Measurements from ENCODE around the gene ANO2.

The ANO2 gene

DNA sequence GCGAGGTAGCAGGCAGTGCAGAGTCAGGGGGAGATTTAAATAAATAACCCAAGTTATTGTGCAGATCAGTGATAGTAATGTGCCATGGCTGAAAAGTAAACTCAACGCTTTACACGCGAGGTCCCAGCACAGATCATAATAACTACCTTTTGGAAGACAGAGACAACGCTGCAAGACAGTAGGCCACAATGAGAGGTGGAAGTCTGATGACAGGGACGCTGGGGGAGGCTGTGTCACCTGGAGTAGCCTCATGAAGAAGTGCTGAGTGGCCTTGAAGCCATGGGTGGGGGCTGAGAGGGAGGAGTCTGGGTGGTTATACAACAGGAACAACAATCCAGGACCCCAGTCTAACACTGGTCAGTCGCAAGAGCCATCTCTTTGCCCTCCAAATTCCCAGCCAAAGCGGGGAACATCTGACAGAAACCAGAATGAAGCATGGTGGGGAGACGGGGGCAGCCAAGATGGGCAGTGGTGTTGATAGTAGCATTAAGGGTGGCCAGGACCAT lies 28.2 kb downstream of the ANO2 start:
- no peak for DNase-seq (ENCODE audit: low spot score)

DNA sequence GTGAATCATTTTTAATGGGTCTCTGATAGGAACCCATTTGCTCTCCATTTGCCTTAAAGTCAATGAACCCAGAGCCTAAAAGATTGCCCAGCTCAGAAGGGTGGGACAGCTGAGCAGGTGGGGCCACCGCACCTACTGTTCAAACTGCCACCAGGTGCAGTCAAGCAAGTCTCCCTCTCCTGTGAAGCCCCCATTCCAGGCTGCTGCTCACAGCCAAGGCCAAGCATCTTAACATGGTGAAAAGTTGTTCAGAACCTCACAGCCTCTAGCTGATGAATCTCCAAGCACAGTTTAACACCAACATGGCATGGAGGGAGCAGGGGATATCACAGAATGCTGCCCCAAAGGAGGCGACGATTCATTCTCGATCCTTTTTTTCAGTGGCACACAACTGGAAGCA lies 29.5 kb downstream of the ANO2 start:
- DNase-seq (ENCODE audit: low spot score): no peak

DNA sequence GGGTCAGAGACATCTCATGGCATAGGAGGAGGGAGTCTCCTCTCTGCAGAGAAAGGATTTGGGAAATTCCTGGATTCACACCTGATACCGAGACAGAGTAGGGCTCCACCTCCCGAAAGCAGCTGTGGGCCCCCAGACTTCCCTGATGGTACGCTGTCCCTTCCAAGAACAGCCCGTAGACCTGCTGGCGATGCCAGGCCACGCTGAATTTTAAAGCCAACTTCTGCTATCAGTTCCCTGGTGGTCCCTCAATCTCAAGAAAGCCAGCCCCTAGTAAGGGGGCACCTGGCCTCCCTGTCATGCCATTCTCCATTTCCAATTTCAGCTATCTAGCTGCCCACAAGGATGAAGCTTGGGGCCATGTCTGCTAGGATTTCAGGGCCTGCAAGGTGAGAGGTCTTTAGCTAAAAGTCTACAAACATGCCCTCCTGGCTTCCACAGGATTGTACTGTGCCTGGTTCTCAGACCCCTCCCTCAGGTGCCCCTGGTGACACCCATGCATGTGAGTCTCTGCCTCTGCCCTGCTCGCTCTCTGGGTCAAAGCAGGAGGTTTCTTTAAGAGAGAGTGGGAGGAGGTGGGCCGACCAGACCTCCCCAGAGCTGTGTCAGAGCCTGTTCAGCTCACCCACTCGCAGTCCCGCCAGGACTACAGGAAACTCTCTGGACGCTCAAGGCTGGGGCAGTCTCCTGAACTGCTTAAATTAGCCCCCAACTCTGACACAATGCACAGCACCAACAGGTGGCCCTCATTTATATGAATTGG lies 30.5 kb downstream of the ANO2 start:
- DNase-seq (ENCODE audit: low spot score): no peak

DNA sequence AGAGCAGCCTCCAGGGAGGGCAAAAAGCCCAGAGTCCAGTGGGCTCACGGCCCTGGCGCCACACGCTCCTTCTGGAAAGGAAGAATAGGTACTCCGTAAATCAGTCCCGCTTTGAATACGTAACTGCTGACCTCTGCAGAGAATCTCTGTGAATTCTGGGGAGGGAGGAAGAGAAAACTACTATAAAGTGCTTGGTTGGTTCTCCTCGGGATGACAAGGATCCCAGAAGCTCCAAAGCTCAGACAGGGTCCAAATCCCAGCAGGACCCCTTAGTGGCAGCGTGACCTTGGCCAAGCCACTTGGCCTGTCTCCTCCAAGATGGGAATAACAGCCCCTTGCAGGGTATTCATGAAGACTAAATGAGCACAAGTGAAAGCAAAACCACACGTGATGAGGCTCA lies 31.7 kb downstream of the ANO2 start:
- DNase-seq (ENCODE audit: low spot score): no peak

DNA sequence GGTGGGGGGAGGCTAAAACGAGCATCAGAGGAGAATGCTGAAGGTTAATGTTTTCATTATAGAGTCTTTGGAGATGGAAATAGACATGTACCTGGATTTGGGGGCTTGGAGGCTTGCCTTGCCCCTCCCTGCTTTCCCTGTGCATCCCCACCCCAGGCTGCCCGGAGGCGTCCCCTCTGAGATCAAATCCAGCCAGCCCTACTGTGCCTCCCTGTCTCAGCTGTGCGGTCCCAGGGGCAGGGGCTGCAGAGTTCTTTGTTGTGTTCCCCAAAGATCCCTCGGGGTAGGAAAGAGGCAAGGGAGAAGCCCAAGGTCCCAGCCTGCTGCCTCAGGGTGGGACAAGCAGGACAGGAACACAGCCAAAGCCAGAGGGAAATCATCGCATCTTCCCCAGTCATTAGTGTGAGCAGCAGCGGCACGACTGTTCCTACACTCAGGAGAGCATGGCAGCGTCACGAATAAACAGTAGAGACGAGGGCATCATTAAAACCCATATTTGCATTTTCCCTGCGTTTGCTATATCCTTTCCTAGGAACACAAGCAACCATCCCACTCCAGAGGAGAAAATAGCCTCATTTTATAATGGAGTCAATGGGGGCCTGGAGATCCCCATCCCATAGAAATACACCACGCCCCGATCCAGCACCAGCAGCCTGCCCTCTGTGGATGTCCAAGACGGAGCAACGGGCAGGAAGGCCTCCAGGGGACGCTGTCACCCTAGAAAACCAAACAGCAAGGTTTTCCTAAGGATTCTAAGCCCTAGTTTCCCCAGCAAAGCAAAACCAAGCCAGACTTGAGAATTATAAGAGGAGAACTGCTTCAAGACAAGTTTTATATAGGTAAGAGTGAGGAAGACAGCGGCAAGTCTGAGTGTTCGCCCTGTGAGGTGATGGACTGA lies 32.4 kb downstream of the ANO2 start:
- DNase-seq (ENCODE audit: low spot score): no peak

DNA sequence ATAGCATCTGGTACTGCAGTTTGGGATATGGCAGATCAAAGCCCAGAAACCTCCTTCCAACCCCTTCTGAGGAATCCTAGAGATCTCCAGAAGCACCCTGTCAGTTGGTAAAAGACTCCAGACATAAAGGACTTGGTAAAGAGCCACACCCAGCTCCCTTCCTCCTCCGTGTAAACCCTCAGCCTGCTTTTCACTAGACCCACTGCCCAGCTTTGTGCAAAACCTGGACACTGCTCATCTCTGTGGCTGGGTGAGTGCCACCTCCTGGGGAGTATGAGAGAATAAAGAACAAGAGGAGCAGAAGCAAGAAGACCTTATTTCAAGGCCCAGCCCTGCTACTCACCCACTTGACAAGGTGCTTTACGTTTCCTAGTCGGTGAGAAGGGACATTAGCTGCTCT lies 33.0 kb downstream of the ANO2 start:
- DNase-seq (ENCODE audit: low spot score): no peak

DNA sequence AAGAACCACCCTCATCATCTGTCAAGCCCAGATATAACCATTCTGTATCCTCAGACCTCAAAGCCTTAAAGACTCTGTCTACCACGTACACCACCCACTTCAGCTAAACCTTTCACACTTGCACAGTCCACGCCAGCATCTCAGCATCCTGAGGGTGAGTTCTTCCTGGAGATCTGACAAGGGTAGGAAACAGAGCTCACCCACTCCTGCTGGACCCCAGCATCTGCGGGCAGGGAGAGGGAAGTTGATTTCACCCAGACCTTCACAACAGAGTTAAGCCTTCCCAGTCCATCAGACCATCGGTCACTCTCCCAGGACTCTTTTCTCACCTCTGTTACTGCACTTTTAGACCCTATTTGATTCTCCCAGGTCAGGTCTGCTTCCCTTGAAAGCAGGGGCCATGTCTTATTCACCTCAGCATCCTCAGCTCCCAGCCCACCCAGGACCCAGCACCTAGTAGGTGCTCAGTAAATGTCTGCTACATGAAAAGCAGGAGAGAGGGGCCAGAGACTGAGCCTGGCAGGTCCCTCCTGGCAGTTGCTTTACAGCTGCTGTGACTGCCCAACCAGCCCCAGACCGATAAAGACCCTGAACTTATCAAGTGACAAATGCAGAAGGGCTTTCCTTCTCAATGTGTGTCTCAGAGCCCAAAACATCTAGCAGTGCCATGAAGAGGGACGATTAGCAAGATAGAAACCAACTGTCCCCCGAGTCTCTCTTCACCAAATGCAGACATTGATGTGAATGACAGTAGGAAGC lies 34.1 kb downstream of the ANO2 start:
- no peak for DNase-seq (ENCODE audit: low spot score)

DNA sequence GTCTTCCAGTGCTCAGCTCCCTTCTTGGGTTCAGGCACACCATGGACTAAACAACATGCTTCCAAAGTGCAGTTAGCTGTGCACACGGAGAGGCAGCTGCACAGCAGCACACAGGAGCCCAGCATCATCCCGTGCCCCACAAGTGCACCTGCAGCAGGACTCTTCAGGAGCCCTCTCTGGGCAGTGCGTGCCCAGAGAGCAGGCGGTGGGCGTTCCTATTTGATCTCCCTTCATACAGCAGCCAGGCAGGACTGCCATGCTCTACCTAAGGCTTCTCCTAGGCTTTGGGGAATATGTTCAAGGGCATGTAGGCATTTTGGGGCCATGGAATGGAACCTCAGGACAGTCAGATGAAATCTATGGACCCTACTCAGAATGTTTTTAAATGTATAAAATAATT lies 35.5 kb downstream of the ANO2 start:
- no peak for DNase-seq (ENCODE audit: low spot score)

DNA sequence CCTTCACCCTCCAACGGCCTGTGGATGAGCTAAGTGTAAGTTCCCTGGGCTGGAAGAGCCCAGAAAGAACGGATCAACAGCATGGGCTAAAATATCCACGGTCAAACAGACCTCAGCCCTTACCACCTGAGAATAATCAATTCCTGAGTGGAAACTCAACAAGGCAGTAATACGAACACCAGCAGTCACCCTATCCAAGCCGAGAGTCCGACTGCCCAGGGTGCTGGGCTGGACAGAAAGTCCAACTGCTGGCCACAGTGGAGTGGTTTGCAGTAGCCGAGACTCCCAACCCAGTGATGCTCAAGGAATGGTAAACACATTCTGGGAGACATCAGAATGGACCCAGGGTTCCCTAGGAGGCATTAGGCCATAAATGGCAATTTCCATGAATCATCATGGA lies 36.8 kb downstream of the ANO2 start:
- DNase-seq (ENCODE audit: low spot score): no peak

DNA sequence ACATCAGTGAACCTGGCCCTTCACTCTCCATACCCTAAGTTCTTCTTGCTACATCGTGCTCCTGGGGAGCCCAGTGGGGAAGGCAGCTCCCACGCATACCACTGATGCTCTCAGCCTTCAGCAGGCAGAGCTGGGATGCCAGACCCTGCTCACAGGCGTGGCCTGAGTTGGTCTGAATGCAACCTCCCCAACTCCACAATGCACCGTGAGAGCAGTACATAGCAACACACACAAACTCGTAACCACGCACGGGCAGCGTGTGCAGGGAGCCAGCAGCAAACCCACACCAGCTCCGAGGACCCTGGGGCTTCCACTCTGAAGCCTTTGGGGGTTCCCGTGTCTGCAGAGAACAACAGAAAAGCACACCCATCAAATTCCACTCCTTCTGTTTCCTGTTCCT lies 37.3 kb downstream of the ANO2 start:
- DNase-seq (ENCODE audit: low spot score): no peak

DNA sequence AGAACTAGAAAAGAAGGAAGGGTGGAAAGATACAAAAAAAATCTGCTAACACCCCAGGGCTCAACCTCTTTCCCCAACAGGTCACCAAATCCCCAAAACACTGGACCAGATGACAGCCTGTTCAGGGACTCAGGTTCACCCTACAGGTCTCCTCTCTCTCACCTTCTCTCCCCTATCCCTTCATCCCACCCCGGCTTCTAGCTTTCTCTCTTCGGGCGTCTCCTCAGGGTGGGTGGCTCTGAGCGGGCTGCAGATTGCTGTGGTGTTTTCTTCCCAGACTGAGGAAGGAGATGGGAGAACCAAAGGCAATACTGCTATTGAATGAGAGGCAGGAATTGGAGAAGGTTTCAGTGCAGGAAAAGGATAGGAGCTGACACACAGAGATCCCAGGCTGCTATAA lies 39.3 kb downstream of the ANO2 start:
- DNase-seq (ENCODE audit: low spot score): no peak

DNA sequence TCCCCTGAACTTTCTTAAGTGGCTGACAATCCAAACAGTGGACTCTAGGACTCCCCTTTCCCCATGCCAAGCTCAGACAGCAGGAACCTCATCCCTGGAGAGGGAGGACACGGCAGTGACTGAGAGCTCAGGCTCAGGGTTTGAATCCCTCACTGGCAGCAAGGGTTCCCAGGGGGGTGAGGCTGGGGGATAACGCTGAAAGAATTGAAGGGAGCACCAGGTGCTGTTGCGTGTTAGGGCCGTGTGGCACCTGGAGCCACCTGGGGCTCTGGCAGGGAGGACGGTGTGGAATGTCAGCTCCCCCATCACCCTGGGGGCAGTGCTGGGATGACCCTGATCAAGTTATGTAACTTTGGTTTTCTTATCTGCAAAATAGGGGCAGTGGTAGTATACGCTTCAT lies 40.1 kb downstream of the ANO2 start:
- DNase-seq (ENCODE audit: low spot score): no peak

DNA sequence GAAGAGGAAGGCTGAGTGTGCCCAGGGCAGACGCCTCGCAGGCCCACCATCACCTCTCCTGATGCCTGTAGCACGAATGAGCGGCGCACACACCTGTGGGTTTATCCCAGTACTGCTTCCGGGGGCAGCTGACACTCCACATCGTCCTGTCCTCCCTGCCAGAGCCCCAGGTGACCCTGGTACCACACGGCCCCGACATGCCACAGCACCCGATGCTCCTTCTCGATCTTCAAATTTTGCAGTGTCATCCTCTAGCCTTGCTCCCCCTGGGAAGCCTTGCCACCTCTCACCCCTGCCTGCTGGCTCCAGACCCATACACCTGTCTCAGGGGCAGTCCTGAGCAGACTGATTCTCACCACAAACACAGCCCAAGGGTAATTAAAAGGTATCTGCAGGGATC lies 40.6 kb downstream of the ANO2 start:
- DNase-seq (ENCODE audit: low spot score): no peak

DNA sequence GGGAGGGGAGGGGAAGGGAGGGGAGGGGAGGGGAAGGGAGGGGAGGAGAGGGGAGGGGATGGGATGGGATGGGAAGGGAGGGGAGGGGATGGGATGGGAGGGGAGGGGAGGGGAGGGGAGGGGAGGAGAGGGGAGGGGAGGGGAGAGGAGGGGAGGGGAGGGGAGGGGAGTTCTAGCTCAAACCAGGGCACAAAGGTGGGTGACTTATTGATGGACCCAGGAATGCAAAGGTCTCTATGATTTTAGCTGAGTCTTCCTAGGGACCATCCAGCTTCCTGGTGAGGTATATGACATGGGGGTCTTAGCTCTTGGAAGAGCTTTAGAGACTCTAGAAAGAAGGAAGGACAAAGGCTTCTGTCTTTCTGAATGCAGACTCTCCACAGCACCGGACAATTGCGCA lies 42.3 kb downstream of the ANO2 start:
- no peak for DNase-seq (ENCODE audit: low spot score)

DNA sequence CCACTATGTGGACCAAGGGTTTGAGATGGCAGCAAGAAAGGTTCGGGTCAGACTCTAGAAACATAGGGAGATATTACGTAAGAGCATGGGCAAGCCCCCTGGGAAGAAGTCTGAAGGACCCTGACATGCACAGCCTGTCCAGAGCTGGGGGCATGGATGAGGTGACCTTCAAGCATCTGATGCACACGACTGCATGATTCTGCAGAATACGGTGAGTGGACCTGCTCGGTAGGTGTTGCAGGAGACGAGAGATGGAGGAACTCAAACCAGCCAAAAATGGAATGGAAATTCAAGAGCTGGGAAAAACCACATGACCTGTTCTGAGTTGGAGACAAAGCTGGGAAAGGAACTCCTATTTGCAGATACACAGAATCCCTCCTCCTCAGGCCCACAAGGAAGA lies 43.6 kb downstream of the ANO2 start:
- no peak for DNase-seq (ENCODE audit: low spot score)

DNA sequence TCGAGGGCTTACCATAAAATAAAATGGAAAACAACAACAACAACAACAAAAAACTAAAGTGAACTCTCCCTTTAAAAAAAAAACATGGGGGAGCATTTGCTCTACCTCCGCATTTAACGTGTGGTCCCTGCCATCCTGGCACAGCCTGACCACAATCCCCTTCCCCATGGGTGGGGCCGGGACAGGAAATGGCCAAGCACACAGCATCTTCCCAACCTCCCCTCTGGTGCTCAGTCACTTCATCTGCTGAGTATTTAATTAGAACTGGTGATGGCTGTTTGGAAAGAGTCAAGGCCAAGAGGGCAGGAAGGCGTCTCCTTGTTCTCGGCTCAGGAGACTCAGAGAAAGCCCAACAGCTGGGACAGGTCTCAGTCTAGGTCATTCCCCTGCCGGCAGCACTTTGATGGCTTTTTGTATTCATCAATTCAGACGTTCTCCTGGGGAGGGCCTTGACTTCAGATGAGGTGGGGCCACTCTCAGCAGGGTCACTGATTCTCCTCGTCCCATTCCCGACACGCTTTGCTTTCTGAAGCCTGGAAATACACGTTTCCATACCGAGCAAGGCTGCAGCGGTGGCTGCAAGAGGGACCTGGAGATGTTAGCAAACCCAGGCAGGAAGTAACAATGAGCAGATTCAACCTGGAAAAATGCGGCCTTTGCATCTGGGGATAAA lies 44.4 kb downstream of the ANO2 start:
- DNase-seq (ENCODE audit: low spot score): no peak

DNA sequence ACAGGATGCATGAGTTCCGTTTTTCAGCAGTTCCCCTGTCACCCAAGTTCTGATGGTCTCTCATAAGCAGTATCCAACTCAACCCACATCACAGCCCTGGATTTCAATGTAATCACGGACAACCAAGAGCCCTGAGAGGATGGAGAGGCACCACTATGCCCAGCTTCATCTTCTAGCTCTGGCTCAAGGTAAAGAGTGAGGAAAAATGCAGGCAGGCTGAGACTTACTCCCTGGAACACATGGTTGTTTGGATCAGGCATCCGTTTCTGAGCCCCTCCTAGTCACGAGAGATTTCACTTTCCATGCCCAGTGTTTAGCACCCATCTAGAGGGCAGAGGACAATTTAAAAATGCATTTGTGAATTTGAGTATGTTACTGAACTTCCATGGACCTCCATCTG lies 45.0 kb downstream of the ANO2 start:
- no peak for DNase-seq (ENCODE audit: low spot score)

DNA sequence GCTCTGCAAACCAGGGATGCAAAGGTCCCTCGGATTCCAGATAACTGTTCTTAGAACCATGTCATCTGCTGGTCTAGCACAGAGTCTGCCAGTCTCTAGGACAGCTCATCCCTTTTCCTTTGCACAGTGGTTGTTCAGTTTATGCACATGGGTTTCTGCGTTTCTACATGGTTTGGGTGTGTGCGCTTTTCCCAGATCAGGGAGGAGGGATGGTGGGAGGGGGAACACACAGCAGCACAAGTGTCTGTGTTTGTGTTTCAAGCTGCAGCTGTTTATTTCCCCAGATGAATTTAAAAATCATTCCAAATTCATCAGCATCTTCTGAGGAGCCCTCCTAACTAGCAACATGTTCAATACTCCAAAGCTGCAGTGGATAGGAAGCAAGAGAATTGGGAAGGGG lies 45.4 kb downstream of the ANO2 start:
- no peak for DNase-seq (ENCODE audit: low spot score)

DNA sequence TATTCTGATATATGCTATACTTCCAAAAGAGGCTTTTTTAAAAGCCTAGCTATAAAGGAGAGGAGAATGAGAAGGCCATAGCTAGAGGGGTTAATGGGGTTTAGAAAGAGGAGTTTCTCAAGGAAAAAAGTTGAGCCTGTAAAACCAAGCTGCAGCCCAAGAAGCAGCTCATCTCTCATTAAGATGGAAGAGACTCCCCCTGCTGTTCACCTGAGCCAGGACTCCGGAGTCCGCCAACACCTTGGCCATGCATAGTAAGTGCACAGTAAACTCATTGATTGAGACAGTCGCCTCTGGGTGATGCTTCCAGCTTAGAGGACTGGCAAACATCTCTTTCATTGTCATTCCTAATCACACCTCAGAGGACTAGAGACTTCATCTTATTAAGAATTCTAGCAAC lies 46.2 kb downstream of the ANO2 start:
- no peak for DNase-seq (ENCODE audit: low spot score)

DNA sequence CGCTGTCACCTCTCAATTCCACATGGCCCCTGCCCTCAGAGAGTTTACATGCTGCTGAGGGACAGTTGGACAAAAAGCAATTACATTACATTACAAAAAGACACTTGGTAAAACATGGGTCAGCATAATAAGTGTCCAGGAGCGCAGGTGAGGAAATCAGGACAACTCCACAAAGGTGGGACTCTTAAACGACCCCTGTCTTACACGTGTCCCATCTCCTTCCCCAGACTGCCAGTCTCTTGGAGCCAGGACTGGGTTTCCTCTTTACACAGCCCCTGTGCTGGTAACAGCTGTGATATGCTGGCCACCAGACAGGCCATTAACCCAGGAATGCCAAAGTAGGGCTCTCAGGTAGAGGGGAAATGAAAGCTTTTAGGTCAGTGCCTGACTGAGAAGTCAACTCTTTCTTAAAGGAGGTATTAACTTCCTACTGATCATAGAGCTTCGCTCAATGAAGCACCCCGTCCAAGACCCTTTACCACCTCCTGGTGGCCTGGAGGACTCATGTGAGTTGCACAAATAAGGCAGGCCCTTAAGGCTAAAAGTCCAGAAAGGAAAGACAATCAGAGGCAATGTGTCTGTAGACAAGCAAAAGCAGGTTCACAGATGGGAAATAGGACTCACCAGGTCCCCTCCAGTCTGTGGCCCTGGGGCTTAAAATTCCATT lies 55.5 kb downstream of the ANO2 start:
- DNase-seq (ENCODE audit: low spot score): peak; percentile 81

DNA sequence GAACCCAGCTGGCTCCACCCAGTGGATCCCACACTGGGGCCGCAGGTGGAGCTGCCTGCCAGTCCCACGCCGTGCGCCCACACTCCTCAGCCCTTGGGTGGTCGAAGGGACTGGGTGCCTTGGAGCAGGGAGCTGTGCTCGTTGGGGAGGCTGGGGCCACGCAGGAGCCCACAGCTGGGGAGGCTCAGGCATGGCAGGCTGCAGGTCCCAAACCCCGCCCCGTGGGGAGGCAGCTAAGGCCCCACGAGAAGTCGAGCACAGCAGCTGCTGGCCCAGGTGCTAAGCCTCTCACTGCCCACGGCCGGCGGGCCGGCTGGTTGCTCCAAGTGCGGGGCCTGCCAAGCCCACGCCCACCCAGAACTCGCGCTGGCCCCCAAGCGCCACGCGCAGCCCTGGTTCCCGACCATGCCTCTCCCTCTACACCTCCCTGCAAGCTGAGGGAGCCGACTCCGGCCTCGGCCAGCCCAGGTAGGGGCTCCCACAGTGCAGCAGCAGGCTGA lies 56.2 kb downstream of the ANO2 start:
- DNase-seq (ENCODE audit: low spot score): no peak
